K562 (cell line): ENCODE data around the gene BRICD5. TPM values are rescaled to one million over a fixed set of nuclear protein-coding genes. Genes with fewer than 3 reads are reported as not detected.

ENCODE experiments used
- ATF7 ChIP-seq: fragments of 450-650 bp; IDR thresholded peaks from 2 replicates; pipeline ENCODE4 v1.7.1; 2014; ENCODE audit warnings: mild to moderate bottlenecking, moderate library complexity
- C11orf30 ChIP-seq: fragments of 450-650 bp; IDR thresholded peaks from 2 replicates; pipeline ENCODE4 v1.6.1; 2016; ENCODE audit warnings: low read depth, mild to moderate bottlenecking
- DNMT1 ChIP-seq: fragments of 450-650 bp; IDR thresholded peaks from 2 replicates; pipeline ENCODE4 v1.6.1; 2016; ENCODE audit warnings: antibody characterized with exemption, mild to moderate bottlenecking
- E2F6 ChIP-seq, 2 experiments: IDR thresholded peaks; 2 replicates each; pipeline ENCODE4 v1.6.1; 2011; ENCODE audit warnings: borderline replicate concordance in 1 of 2, control low read depth in 1 of 2, low read depth in 1 of 2, low read length in 1 of 2, mild to moderate bottlenecking in 1 of 2, mixed read lengths in 1 of 2, moderate library complexity in 1 of 2; ENCODE audit not compliant: insufficient read depth in 1 of 2, insufficient read length in 1 of 2, poor library complexity in 1 of 2, severe bottlenecking in 1 of 2; ENCODE audit errors: extremely low read depth in 1 of 2
- ESRRA ChIP-seq: fragments of 450-650 bp; IDR thresholded peaks from 2 replicates; pipeline ENCODE4 v1.6.1; 2014; ENCODE audit warnings: low read depth, mild to moderate bottlenecking, moderate library complexity, borderline replicate concordance
- FOXJ3 ChIP-seq: sonication (generic); formaldehyde crosslinking; IDR thresholded peaks from 2 replicates; pipeline ENCODE4 v1.4.0; 2020; ENCODE audit warnings: mild to moderate bottlenecking, missing genetic modification reagents
- GATAD2B ChIP-seq: fragments of 450-650 bp; IDR thresholded peaks from 2 replicates; pipeline ENCODE4 v1.6.1; 2017; ENCODE audit warnings: mild to moderate bottlenecking, borderline replicate concordance
- ILF3 ChIP-seq: fragments of 450-650 bp; IDR thresholded peaks from 2 replicates; pipeline ENCODE4 v1.6.1; 2018; ENCODE audit warnings: antibody characterized with exemption, mild to moderate bottlenecking, moderate library complexity, borderline replicate concordance
- KLF1 ChIP-seq: fragments of 450-650 bp; IDR thresholded peaks from 2 replicates; pipeline ENCODE4 v1.6.1; 2016; ENCODE audit warnings: missing genetic modification characterization, missing compliant biosample characterization
- MBD2 ChIP-seq: sonication (generic); IDR thresholded peaks from 2 replicates; pipeline ENCODE4 v1.6.1; 2016; ENCODE audit warnings: low read depth, borderline replicate concordance
- MTA3 ChIP-seq: fragments of 450-650 bp; formaldehyde crosslinking; IDR thresholded peaks from 2 replicates; pipeline ENCODE4 v1.6.1; 2017; ENCODE audit warnings: mild to moderate bottlenecking, borderline replicate concordance
- NR4A1 ChIP-seq, 2 experiments: fragments of 250-450 bp in 1 of 2; fragments of 450-650 bp in 1 of 2; sonication (Bioruptor Pico) in 1 of 2; IDR thresholded peaks; 2 replicates each; pipeline versions ENCODE4 v1.4.0 to v1.6.1; 2016 to 2020; ENCODE audit warnings: mild to moderate bottlenecking in 2 of 2, missing compliant biosample characterization in 1 of 2, missing genetic modification characterization in 1 of 2, moderate library complexity in 1 of 2
- NUFIP1 ChIP-seq: fragments of 450-650 bp; IDR thresholded peaks from 2 replicates; pipeline ENCODE4 v1.6.1; 2018; ENCODE audit not compliant: partially characterized antibody
- PTRF ChIP-seq: fragments of 450-650 bp; IDR thresholded peaks from 2 replicates; pipeline ENCODE4 v1.6.1; 2016; ENCODE audit warnings: mild to moderate bottlenecking, missing genetic modification characterization, missing compliant biosample characterization
- RBM34 ChIP-seq: fragments of 200-400 bp; formaldehyde crosslinking; IDR thresholded peaks from 2 replicates; pipeline ENCODE4 v1.6.1; 2018; ENCODE audit warnings: low read length, borderline replicate concordance; ENCODE audit not compliant: insufficient read depth
- SFPQ ChIP-seq: fragments of 200-400 bp; formaldehyde crosslinking; IDR thresholded peaks from 2 replicates; pipeline ENCODE4 v1.6.1; 2017; ENCODE audit warnings: mild to moderate bottlenecking, low read depth, low read length, moderate library complexity
- SIN3B ChIP-seq: fragments of 450-650 bp; IDR thresholded peaks from 2 replicates; pipeline ENCODE4 v1.6.1; 2017; ENCODE audit warnings: low read depth, mild to moderate bottlenecking, moderate library complexity
- SIRT6 ChIP-seq: IDR thresholded peaks from one replicate; pipeline ENCODE4 v1.6.1; 2012; ENCODE audit warnings: low read depth, mild to moderate bottlenecking, control low read depth, inconsistent platforms, low read length, moderate library complexity
- TAF9B ChIP-seq: fragments of 450-650 bp; IDR thresholded peaks from 2 replicates; pipeline ENCODE4 v1.6.1; 2018; ENCODE audit warnings: mild to moderate bottlenecking; ENCODE audit not compliant: partially characterized antibody
- THRAP3 ChIP-seq: fragments of 450-650 bp; IDR thresholded peaks from 2 replicates; pipeline ENCODE4 v1.6.1; 2016; ENCODE audit warnings: mild to moderate bottlenecking, inconsistent platforms, borderline replicate concordance
- XRCC4 ChIP-seq: IDR thresholded peaks from one replicate; pipeline ENCODE4 v1.6.1; 2011; ENCODE audit not compliant: insufficient read depth, insufficient read length; ENCODE audit errors: extremely low read depth
- ZBTB17 ChIP-seq: fragments of 450-650 bp; formaldehyde crosslinking; IDR thresholded peaks from 2 replicates; pipeline ENCODE4 v1.4.0; 2020; ENCODE audit warnings: mild to moderate bottlenecking
- ZNF146 ChIP-seq: IDR thresholded peaks from one replicate; pipeline ENCODE4 v1.6.1; 2018; ENCODE audit warnings: missing compliant biosample characterization; ENCODE audit not compliant: unreplicated experiment
- ZNF197 ChIP-seq: fragments of 200-800 bp; sonication (Bioruptor generic); IDR thresholded peaks from 2 replicates; pipeline ENCODE4 v1.6.1; 2016; ENCODE audit warnings: low read depth, missing genetic modification characterization, missing compliant biosample characterization
- ZNF766 ChIP-seq: fragments of 200-800 bp; sonication (Bioruptor generic); conservative IDR thresholded peaks from 2 replicates; pipeline ENCODE4 v1.6.1; 2016; ENCODE audit warnings: missing genetic modification characterization, missing compliant biosample characterization
- ZNF77 ChIP-seq: fragments of 250-450 bp; sonication (Bioruptor Pico); IDR thresholded peaks from 2 replicates; pipeline ENCODE4 v1.5.0; 2020
- ZSCAN29 ChIP-seq: fragments of 450-650 bp; IDR thresholded peaks from 2 replicates; pipeline ENCODE4 v1.6.1; 2017
- polyA plus RNA-seq, 8 experiments: library from polyadenylated mRNA; depleted of rRNA in 4 of 8; stranded (reverse) in 5 of 8; unstranded in 3 of 8; fragments of >200 nt; fragmentation: Nextera tagmentation in 2 of 8; fragmentation: Illumina TruSeq in 1 of 8; extraction: Ambion mirVana in 2 of 8; extraction: Trizol in 1 of 8; gene quantifications; 2 replicates each; pipeline versions ENCODE4 v1.2.1 to v1.2.3, GENCODE V29; 2011 to 2014; ENCODE audit warnings: inconsistent platforms in 1 of 8, missing spikeins in 1 of 8
- total RNA-seq, 7 experiments: library from RNA; depleted of rRNA in 6 of 7; stranded (reverse); fragments of >200 nt in 6 of 7; fragmentation: Illumina TruSeq in 2 of 7; extraction: Trizol in 2 of 7; gene quantifications; 2 replicates each; pipeline versions ENCODE4 v1.2.1 to v1.2.3, GENCODE V29; 2011 to 2021; ENCODE audit warnings: low replicate concordance in 1 of 7

The BRICD5 gene
- total and polyA plus RNA-seq, 9 of the 15 experiments (the other 6 are each of a cell fraction or from before 2014, with no cell fraction given), result 0.24 to 15.1 (median 2.4) TPM; not detected in 1

- peak; percentile 84; the same call in 1 of the 2 replicates for TF ChIP-seq SIN3B
- no peak for TF ChIP-seq ILF3
- TF ChIP-seq SFPQ, result no peak
- TF ChIP-seq RBM34, result no peak; the same call in 1 of the 2 replicates
- peak; percentile 43 for TF ChIP-seq C11orf30
- TF ChIP-seq SIRT6, result no peak
- TF ChIP-seq ZNF766, result peak; percentile 6; the same call in 1 of the 2 replicates
- no peak for TF ChIP-seq ZNF197 (CRISPR knock-in tag)
- peak; percentile 93; the same call in 1 of the 2 replicates for TF ChIP-seq MTA3
- TF ChIP-seq ZNF77 (CRISPR knock-in tag), result no peak
- peak; percentile 25; the same call in 1 of the 2 replicates for TF ChIP-seq ZBTB17 (CRISPR knock-in tag)
- no peak for TF ChIP-seq DNMT1
- no peak for TF ChIP-seq ZSCAN29
- TF ChIP-seq XRCC4, result no peak
- no peak for TF ChIP-seq NUFIP1
- TF ChIP-seq ZNF146 (CRISPR knock-in tag), result no peak
- no peak for TF ChIP-seq FOXJ3 (CRISPR knock-in tag)
- no peak for TF ChIP-seq NR4A1 (CRISPR knock-in tag; IDR thresholded peaks at IDR 0.05)
- TF ChIP-seq NR4A1 (tag; IDR thresholded peaks at IDR 0.05), result 0 out of 2 replicates have a peak, but pooled peaks have one; percentile 10
- TF ChIP-seq ATF7, result peak; percentile 80
- TF ChIP-seq GATAD2B, result 0 out of 2 replicates have a peak, but pooled peaks have one; percentile 64
- peak; percentile 36; the same call in 1 of the 2 replicates for TF ChIP-seq MBD2
- no peak for TF ChIP-seq PTRF (tag)
- TF ChIP-seq THRAP3, result no peak
- TF ChIP-seq KLF1 (tag), result peak; percentile 10; the same call in 1 of the 2 replicates
- peak in 1 of 2 experiments; percentile 74 for TF ChIP-seq E2F6 (IDR thresholded peaks at IDR 0.05; ENCODE audit: borderline replicate concordance in 1 of 2, extremely low read depth in 1 of 2, insufficient read depth in 1 of 2, insufficient read length in 1 of 2, low read depth in 1 of 2, low read length in 1 of 2, poor library complexity in 1 of 2, severe bottlenecking in 1 of 2)
- peak; percentile 98 for TF ChIP-seq ESRRA
- no peak for TF ChIP-seq TAF9B
Measured at GRCh38 chr16:2251296-2252111, 40.8 kb upstream of the BRICD5 start, which contains the start of gene ECI1 (continued).
